HFFc6 (cell line): Measurements from ENCODE around the gene NPR2. TPM values are rescaled to one million over a fixed set of nuclear protein-coding genes. Genes with fewer than 3 reads are reported as not detected.

Experiments
- DNase-seq: peaks from one replicate; pipeline ENCODE4 v3.0.0-alpha.2; 2018
- H3K27ac Mint-ChIP-seq: 2 replicates; pipeline ENCODE4 v1.8.0; 2020; ENCODE audit warnings: mild to moderate bottlenecking, mixed read lengths
- H3K27me3 Mint-ChIP-seq: 2 replicates; pipeline ENCODE4 v1.8.0; 2021; ENCODE audit warnings: mild to moderate bottlenecking, moderate library complexity, mixed read lengths; ENCODE audit not compliant: insufficient read depth
- H3K36me3 Mint-ChIP-seq: 2 replicates; pipeline ENCODE4 v1.8.0; 2021; ENCODE audit warnings: low read depth, mixed read lengths
- H3K4me1 Mint-ChIP-seq: 2 replicates; pipeline ENCODE4 v1.8.0; 2020; ENCODE audit warnings: low read depth, mixed read lengths
- H3K4me3 Mint-ChIP-seq: 2 replicates; pipeline ENCODE4 v1.8.0; 2020; ENCODE audit warnings: mild to moderate bottlenecking, moderate library complexity, mixed read lengths
- H3K9me3 Mint-ChIP-seq: 2 replicates; pipeline ENCODE4 v1.8.0; 2020; ENCODE audit warnings: mild to moderate bottlenecking, mixed read lengths
- total RNA-seq, 6 experiments: library from RNA; stranded (reverse); fragmentation: NEBNext Ultra II Directional; extraction: Animal tissue kit (Norgen Biotek cat#: 25700); gene quantifications; 2 replicates in 1 of 6; 3 replicates in 5 of 6; pipeline ENCODE4 v1.2.3, GENCODE V29; 2021
- TF ChIP-seq, protein P1 (sequence below): fragments of 200-600 bp; sonication (generic); IDR thresholded peaks from 2 replicates; pipeline ENCODE4 v1.5.0; 2021; ENCODE audit warnings: antibody characterized with exemption, mild to moderate bottlenecking

Gene NPR2
- total RNA-seq, 6 experiments from 2014 or later: 38.3 to 48.5 (median 41.7) TPM

DNA sequence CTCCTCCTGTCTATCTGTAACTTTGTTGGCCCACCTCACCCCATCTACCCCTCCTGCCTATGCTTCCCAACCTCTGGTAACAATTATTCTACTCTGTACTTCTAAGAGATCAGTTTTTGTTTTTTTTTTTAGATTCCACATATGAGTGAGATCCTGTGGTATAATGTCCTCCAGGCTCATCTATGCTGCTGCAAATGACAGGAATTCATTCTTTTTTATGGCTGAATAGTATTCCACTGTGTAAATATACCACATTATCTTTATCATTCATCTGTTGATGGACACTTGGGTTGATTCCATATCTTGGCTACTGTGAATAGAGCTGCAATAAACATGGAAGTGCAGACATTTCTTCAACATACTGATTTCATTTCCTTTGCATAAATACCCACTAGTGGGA, 8.0 kb upstream of the NPR2 start:
- no peak overlapping the region for H3K27ac Mint-ChIP-seq
- H3K27me3 Mint-ChIP-seq: peaks cover 30% of the 10 kb centered on the region
- no peaks in the 10 kb centered on the region for H3K9me3 Mint-ChIP-seq
- TF ChIP-seq, protein P1, sequence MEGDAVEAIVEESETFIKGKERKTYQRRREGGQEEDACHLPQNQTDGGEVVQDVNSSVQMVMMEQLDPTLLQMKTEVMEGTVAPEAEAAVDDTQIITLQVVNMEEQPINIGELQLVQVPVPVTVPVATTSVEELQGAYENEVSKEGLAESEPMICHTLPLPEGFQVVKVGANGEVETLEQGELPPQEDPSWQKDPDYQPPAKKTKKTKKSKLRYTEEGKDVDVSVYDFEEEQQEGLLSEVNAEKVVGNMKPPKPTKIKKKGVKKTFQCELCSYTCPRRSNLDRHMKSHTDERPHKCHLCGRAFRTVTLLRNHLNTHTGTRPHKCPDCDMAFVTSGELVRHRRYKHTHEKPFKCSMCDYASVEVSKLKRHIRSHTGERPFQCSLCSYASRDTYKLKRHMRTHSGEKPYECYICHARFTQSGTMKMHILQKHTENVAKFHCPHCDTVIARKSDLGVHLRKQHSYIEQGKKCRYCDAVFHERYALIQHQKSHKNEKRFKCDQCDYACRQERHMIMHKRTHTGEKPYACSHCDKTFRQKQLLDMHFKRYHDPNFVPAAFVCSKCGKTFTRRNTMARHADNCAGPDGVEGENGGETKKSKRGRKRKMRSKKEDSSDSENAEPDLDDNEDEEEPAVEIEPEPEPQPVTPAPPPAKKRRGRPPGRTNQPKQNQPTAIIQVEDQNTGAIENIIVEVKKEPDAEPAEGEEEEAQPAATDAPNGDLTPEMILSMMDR: no peak
- no peak for DNase-seq
- H3K4me1 Mint-ChIP-seq: peaks cover 8% of the 10 kb centered on the region; the same call in 1 of the 2 replicates
- H3K36me3 Mint-ChIP-seq: no peaks in the 10 kb centered on the region
- H3K4me3 Mint-ChIP-seq: no peak overlapping the region

DNA sequence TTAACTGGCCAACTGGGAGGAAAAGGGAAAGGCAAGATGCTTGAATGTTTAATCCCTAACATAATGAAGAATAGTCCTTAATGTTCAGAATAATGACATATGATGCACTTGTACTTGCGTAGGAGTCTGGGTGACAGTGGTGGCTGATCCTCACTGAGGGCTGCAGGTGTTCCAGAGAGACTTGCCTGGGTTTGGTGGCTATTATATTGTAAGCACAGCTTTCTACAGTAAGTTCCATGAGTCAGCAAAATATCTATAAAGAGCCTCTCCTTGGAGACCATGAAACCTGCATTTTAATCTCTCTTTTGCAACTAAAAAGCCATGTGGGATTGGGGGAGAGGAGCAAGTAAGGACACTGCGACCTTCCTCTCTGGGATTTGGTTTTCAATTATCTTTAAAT, 1.9 kb upstream of the NPR2 start:
- Mint-ChIP-seq H3K27ac (no peak overlapping the region), H3K4me1 (peaks cover 38% of the 10 kb centered on the region)

DNA sequence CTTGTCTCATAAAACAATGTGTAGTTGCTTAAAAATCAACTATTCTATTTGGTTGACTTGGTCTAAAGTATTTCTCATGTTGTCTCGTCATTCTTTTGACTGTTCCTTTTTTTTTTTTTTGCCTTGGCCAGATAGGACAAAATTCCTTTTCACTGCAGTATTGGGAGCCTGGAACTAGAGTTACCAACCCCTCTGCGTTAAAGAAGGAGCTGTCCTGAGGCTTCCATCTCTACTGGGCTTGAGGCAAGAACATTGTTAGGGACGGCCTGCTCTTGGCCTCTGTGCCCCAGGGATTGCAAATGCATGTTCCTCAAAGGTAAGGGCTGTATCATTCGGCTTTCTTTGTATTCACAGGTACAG, 1.4 kb upstream of the NPR2 start:
- Mint-ChIP-seq H3K27me3 (peaks cover 5% of the 10 kb centered on the region), H3K4me3 (no peak overlapping the region), H3K4me1 (peaks cover 43% of the 10 kb centered on the region), H3K9me3 (no peaks in the 10 kb centered on the region), H3K36me3 (no peaks in the 10 kb centered on the region), H3K27ac (no peak overlapping the region)
- DNase-seq: no peak
- TF ChIP-seq, protein P1: no peak

More for the DNA sequence above, 1.9 kb upstream of the NPR2 start:
- TF ChIP-seq, protein P1: no peak
- Mint-ChIP-seq H3K36me3 (no peaks in the 10 kb centered on the region), H3K9me3 (no peaks in the 10 kb centered on the region), H3K4me3 (no peak overlapping the region), H3K27me3 (peaks cover 8% of the 10 kb centered on the region)
- DNase-seq: no peak

DNA sequence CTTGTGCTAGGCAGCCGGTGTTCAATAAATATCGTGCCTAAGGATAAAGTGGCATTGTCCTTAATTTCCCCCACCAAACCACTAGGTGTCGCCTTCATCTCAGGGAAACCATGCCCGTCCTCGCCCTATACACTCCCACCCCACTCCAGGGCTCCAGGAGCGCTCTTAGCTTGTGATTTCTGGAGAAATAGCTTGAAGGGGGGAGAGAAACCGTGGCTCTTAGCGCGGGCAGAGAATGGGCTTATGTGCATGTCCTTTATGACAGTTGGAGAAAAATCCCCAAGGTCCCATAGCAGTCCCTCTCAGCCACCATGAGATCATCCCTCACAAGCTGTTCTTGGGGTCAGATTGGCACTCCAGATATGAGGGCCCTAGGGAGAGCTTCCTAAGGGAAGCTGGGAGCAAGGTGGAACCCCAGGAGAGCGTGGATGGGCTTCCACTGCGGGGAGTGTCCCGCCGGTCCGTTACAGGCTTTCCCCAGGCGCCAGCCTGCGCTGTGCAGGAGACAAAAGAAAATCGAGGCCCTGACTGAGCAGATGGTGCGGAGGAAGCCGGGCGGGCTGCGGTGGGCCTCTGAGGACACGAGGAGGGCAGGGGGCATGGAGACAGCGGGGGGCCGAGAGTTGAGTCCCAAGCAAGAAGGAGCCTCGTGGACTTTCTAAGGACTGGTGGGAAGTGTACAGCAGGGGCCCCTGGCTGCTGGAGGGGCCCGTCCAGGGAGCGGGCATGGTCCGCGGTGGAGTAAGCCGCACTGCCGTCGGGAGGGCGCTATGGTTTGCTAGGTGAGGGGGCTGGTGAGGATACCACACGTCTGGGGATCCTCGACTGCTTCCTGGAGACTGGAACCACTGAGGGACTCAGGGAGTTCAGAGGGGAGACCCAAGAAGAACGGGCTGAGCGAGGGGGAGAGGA, 750 bp upstream of the NPR2 start:
- no peaks in the 10 kb centered on the region for H3K36me3 Mint-ChIP-seq
- peaks cover 5% of the 10 kb centered on the region for H3K27me3 Mint-ChIP-seq

DNA sequence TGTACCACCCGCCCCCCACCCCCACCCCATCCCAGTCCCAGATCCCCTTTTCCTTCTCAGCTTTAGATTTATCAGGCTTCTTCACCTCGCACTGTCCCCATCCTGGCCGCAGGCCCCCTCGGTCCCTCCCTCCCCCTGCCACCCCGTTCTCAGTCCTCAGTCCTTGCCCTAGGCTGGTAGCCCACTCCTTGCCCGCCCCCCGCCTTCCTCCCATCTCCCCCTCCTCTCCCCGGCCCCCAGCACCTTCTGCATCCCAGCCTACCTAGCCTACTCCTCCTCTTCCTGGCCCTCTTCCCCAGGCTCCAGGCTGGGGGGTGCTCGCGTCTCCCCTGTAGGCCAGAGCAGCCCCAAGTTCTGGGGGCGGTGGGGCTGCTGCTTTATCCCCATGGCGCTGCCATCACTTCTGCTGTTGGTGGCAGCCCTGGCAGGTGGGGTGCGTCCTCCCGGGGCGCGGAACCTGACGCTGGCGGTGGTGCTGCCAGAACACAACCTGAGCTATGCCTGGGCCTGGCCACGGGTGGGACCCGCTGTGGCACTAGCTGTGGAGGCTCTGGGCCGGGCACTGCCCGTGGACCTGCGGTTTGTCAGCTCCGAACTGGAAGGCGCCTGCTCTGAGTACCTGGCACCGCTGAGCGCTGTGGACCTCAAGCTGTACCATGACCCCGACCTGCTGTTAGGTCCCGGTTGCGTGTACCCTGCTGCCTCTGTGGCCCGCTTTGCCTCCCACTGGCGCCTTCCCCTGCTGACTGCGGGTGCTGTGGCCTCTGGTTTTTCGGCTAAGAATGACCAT, 828 bp downstream of the NPR2 start:
- H3K36me3 Mint-ChIP-seq: no peaks in the 10 kb centered on the region
- H3K27ac Mint-ChIP-seq: peak overlapping the region; percentile 68
- no peaks in the 10 kb centered on the region for H3K9me3 Mint-ChIP-seq
- DNase-seq: no peak
- H3K27me3 Mint-ChIP-seq: peaks cover 5% of the 10 kb centered on the region
- peak overlapping the region; percentile 82 for H3K4me3 Mint-ChIP-seq
- TF ChIP-seq, protein P1: no peak
- H3K4me1 Mint-ChIP-seq: peaks cover 65% of the 10 kb centered on the region

More for the DNA sequence above, 750 bp upstream of the NPR2 start:
- Mint-ChIP-seq H3K4me1 (peaks cover 49% of the 10 kb centered on the region), H3K4me3 (peak overlapping the region; percentile 78), H3K27ac (peak overlapping the region; percentile 82), H3K9me3 (no peaks in the 10 kb centered on the region)
- peak; percentile 73 for DNase-seq
- TF ChIP-seq, protein P1: peak; percentile 93
